Measurements from ENCODE around the gene CLK4. TPM values are rescaled to one million over a fixed set of nuclear protein-coding genes. Genes with fewer than 3 reads are reported as not detected.

Gene CLK4
- total and polyA plus RNA-seq, 2 of the 8 experiments (the other 6 are each of a cell fraction or from before 2014, with no cell fraction given): 8.1 to 12.6 TPM

DNA sequence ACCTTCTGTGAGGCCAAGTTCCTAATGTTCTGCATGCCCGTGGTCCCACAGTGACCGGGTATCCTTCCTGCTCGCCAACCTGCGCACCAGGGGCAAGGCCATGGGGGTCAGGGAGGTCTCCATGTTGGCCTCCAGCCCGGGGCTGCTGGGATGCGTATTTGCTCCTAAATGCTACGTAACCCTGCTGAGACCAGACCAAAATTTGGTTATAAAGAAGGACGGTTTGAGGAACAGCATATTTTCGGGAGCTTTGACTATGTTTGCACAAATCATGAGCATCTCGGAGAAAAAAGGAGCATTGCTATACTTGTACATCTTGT lies 35.7 kb upstream of the CLK4 start:
- 90% methylated on average over 10 of the region's 10 CpGs; no CpG with 5 or more reads in 1 of the 2 experiments for WGBS, 2 experiments (ENCODE audit: extremely low coverage in 1 of 2, insufficient coverage in 1 of 2, insufficient read length in 1 of 2, insufficient replicate concordance in 2 of 2, low coverage in 1 of 2, low lambda C conversion rate in 2 of 2, missing lambda C conversion rate in 1 of 2)
- Histone ChIP-seq H4K5ac (ENCODE audit: insufficient read length, low read depth, low read length) (no peak overlapping the region), H4K8ac (ENCODE audit: extremely low read depth, insufficient read depth, low read length) (no peak overlapping the region), H3K14ac (ENCODE audit: insufficient read length) (no peak overlapping the region), H3K4me3 (ENCODE audit: extremely low read depth in 1 of 4, insufficient read depth in 2 of 4, low read depth in 3 of 4, low read length in 4 of 4) (no peak overlapping the region), H2AFZ (ENCODE audit: low read length) (no peak overlapping the region), H3K23ac (ENCODE audit: insufficient read length) (no peak overlapping the region), H3K79me1 (ENCODE audit: low read depth, low read length) (no peaks in the 10 kb centered on the region), H3K4me1 (replicated peaks in 1 of 4; ENCODE audit: control insufficient read depth in 3 of 4, insufficient read depth in 4 of 4, low read length in 3 of 4) (no peaks in the 10 kb centered on the region; a peak in 1 of 7 replicates), H3K18ac (ENCODE audit: extremely low read depth, low read length) (no peak overlapping the region), H3K79me2 (ENCODE audit: control insufficient read depth in 1 of 2, insufficient read depth in 2 of 2, low read length in 2 of 2) (no peaks in the 10 kb centered on the region), H2BK5ac (ENCODE audit: low read depth, low read length) (no peak overlapping the region), H3K4ac (replicated peaks; ENCODE audit: insufficient read length, low read depth, low read length) (no peak overlapping the region), H2AK5ac (ENCODE audit: low read depth, low read length) (no peak overlapping the region), H3K23me2 (ENCODE audit: low read depth, low read length) (no peaks in the 10 kb centered on the region), H3K27ac (ENCODE audit: low read depth, low read length) (no peak overlapping the region), H3K27me3 (replicated peaks in 1 of 4; ENCODE audit: control insufficient read depth in 3 of 4, extremely low read depth in 1 of 4, insufficient read depth in 3 of 4, low read length in 3 of 4) (no peaks in the 10 kb centered on the region), H2BK12ac (ENCODE audit: low read depth, low read length) (no peak overlapping the region), H2BK120ac (replicated peaks; ENCODE audit: low read depth, low read length) (no peak overlapping the region), H3K9me3 (ENCODE audit: insufficient read depth in 2 of 2, low read depth in 1 of 2, low read length in 1 of 2) (peaks cover 10 to 11% of the 10 kb centered on the region in 2 experiments; a peak in 2 of 4 replicates), H3K4me2 (ENCODE audit: insufficient read depth in 1 of 2, low read depth in 2 of 2, low read length in 2 of 2) (no peak overlapping the region), H3K56ac (replicated peaks; ENCODE audit: insufficient read length, low read depth, low read length) (no peak overlapping the region), H2BK15ac (ENCODE audit: low read length) (no peak overlapping the region), H2BK20ac (ENCODE audit: low read length) (no peak overlapping the region), H3K36me3 (ENCODE audit: control insufficient read depth in 2 of 4, insufficient read depth in 4 of 4, low read length in 3 of 4) (no peaks in the 10 kb centered on the region), H4K20me1 (replicated peaks in 1 of 2; ENCODE audit: control insufficient read depth in 1 of 2, insufficient read depth in 2 of 2, low read length in 2 of 2) (no peaks in the 10 kb centered on the region), H3K9ac (replicated peaks in 1 of 4; ENCODE audit: extremely low read depth in 1 of 4, low read depth in 3 of 4, low read length in 3 of 4) (no peak overlapping the region), H4K91ac (replicated peaks; ENCODE audit: insufficient read length, low read length) (no peak overlapping the region)
- DNase-seq (ENCODE audit: low read depth in 1 of 2, low spot score in 2 of 2) (no peak), FAIRE-seq (no peak)
- TF ChIP-seq EP300 (IDR thresholded peaks at IDR 0.05; ENCODE audit: borderline replicate concordance in 1 of 2, low read depth in 2 of 2, low read length in 2 of 2): no peak
- no peak for TF ChIP-seq SAP30 (IDR thresholded peaks at IDR 0.05; ENCODE audit: insufficient read depth, insufficient replicate concordance, low read length)
- CTCF ChIA-PET (ENCODE audit: partially characterized antibody): no interaction called here
- POLR2A ChIA-PET (ENCODE audit: partially characterized antibody): interaction anchor here (1.1 kb wide), 1 partner anchor 47 kb away, joined by 3 read pairs; no protein-coding TSS in a partner anchor

Data from H1 (cell line).